MM.1S (cell line): ENCODE data around the gene ADNP2.

Experiments
- DNase-seq: peaks from one replicate; pipeline ENCODE4 v3.0.0-alpha.2; 2015
- H2AFZ ChIP-seq: fragments of 300-600 bp; sonication (generic); 2 replicates; pipeline ENCODE4 v1.6.0; 2016; ENCODE audit warnings: antibody characterized with exemption, low read length
- H3F3A ChIP-seq: fragments of 300-600 bp; sonication (generic); 2 replicates; pipeline ENCODE4 v1.6.1; 2016; ENCODE audit warnings: mild to moderate bottlenecking, antibody characterized with exemption, low read length, moderate library complexity, mixed read lengths; ENCODE audit not compliant: insufficient read depth
- H3K27ac ChIP-seq: fragments of 300-600 bp; sonication (generic); 2 replicates; pipeline ENCODE4 v1.5.1; 2016; ENCODE audit warnings: mild to moderate bottlenecking, low read length
- H3K27me3 ChIP-seq: fragments of 300-600 bp; sonication (generic); replicated peaks from 2 replicates; pipeline ENCODE4 v1.6.0; 2016; ENCODE audit warnings: low read length; ENCODE audit not compliant: insufficient read depth
- H3K36me3 ChIP-seq: fragments of 300-600 bp; sonication (generic); replicated peaks from 2 replicates; pipeline ENCODE4 v1.6.1; 2016; ENCODE audit warnings: mild to moderate bottlenecking, low read length, mixed read lengths; ENCODE audit not compliant: insufficient read depth
- H3K4me1 ChIP-seq: fragments of 300-600 bp; sonication (generic); 2 replicates; pipeline ENCODE4 v1.6.1; 2016; ENCODE audit warnings: low read length, mixed read lengths
- H3K4me2 ChIP-seq: fragments of 300-600 bp; sonication (generic); 2 replicates; pipeline ENCODE4 v1.6.0; 2016; ENCODE audit warnings: low read depth, low read length
- H3K4me3 ChIP-seq: fragments of 300-600 bp; sonication (generic); 2 replicates; pipeline ENCODE4 v1.5.1; 2016; ENCODE audit warnings: low read length, mixed read lengths
- H3K79me2 ChIP-seq: fragments of 300-600 bp; sonication (generic); 2 replicates; pipeline ENCODE4 v1.6.1; 2016; ENCODE audit warnings: mixed run types, low read length, mixed read lengths
- H3K9ac ChIP-seq: fragments of 300-600 bp; sonication (generic); 2 replicates; pipeline ENCODE4 v1.6.1; 2016; ENCODE audit warnings: low read length, mixed read lengths
- H3K9me2 ChIP-seq: fragments of 300-600 bp; sonication (generic); replicated peaks from 2 replicates; pipeline ENCODE4 v1.6.1; 2016; ENCODE audit warnings: mild to moderate bottlenecking, low read length, mixed read lengths; ENCODE audit not compliant: insufficient read depth
- H3K9me3 ChIP-seq: fragments of 300-600 bp; sonication (generic); replicated peaks from 2 replicates; pipeline ENCODE4 v1.6.1; 2016; ENCODE audit warnings: mild to moderate bottlenecking, low read length, mixed read lengths; ENCODE audit not compliant: insufficient read depth
- H4K20me1 ChIP-seq: fragments of 300-600 bp; sonication (generic); 2 replicates; pipeline ENCODE4 v1.6.1; 2016; ENCODE audit warnings: mild to moderate bottlenecking, low read length, moderate library complexity, mixed read lengths; ENCODE audit not compliant: insufficient read depth
- CTCF ChIP-seq: fragments of 300-600 bp; sonication (generic); IDR thresholded peaks from 2 replicates; pipeline ENCODE4 v1.5.1; 2016; ENCODE audit warnings: antibody characterized with exemption, low read length, mixed read lengths
- EZH2 ChIP-seq: fragments of 300-600 bp; sonication (generic); optimal IDR thresholded peaks from 2 replicates; pipeline ENCODE3; 2017; ENCODE audit warnings: low read depth, mild to moderate bottlenecking, antibody characterized with exemption, low read length, mixed read lengths
- EZH2phosphoT487 ChIP-seq: fragments of 300-600 bp; sonication (generic); IDR thresholded peaks from 2 replicates; pipeline ENCODE4 v1.6.1; 2018; ENCODE audit warnings: antibody characterized with exemption, low read length

The ADNP2 gene

GRCh38 chr18:80157708-80158343, 48.8 kb downstream of the ADNP2 start:
- Histone ChIP-seq H4K20me1 (no peaks in the 10 kb centered on the region), H3K27ac (no peak overlapping the region), H3K9me2 (no peaks in the 10 kb centered on the region), H3K79me2 (no peaks in the 10 kb centered on the region), H3K4me1 (no peaks in the 10 kb centered on the region), H3K36me3 (no peaks in the 10 kb centered on the region), H3K9ac (no peak overlapping the region), H3F3A (no peaks in the 10 kb centered on the region), H3K27me3 (no peaks in the 10 kb centered on the region), H2AFZ (no peak overlapping the region), H3K4me3 (no peak overlapping the region), H3K9me3 (no peaks in the 10 kb centered on the region), H3K4me2 (no peak overlapping the region)
- peak; percentile 27 for DNase-seq
- peak; percentile 76 for TF ChIP-seq CTCF
- no peak for TF ChIP-seq EZH2

- Histone ChIP-seq H4K20me1 (no peaks in the 10 kb centered on the region), H3K4me2 (no peak overlapping the region), H3K27ac (no peak overlapping the region), H3K9ac (no peak overlapping the region), H3K9me2 (no peaks in the 10 kb centered on the region), H2AFZ (no peak overlapping the region), H3K27me3 (no peaks in the 10 kb centered on the region), H3K36me3 (no peaks in the 10 kb centered on the region), H3K4me3 (no peak overlapping the region), H3K79me2 (no peaks in the 10 kb centered on the region), H3K9me3 (no peaks in the 10 kb centered on the region), H3F3A (no peaks in the 10 kb centered on the region), H3K4me1 (no peaks in the 10 kb centered on the region)
- DNase-seq = no peak
- TF ChIP-seq CTCF (no peak), EZH2phosphoT487 (no peak), EZH2 (no peak)
These were observed 49.3 kb downstream of the ADNP2 start for GRCh38 chr18:80158365-80158764.

GRCh38 chr18:80159713-80160636, 50.9 kb downstream of the ADNP2 start:
- no peaks in the 10 kb centered on the region for H3K4me1 ChIP-seq
- no peaks in the 10 kb centered on the region for H3F3A ChIP-seq
- TF ChIP-seq EZH2phosphoT487 (no peak), EZH2 (no peak), CTCF (no peak)
- H3K9ac ChIP-seq = no peak overlapping the region
- no peaks in the 10 kb centered on the region for H3K27me3 ChIP-seq
- no peak overlapping the region for H3K4me2 ChIP-seq
- no peak for DNase-seq
- H3K36me3 ChIP-seq = no peaks in the 10 kb centered on the region
- no peaks in the 10 kb centered on the region for H4K20me1 ChIP-seq
- H3K4me3 ChIP-seq = no peak overlapping the region
- H3K79me2 ChIP-seq = no peaks in the 10 kb centered on the region
- no peaks in the 10 kb centered on the region for H3K9me2 ChIP-seq
- no peaks in the 10 kb centered on the region for H3K9me3 ChIP-seq
- H3K27ac ChIP-seq = no peak overlapping the region
- H2AFZ ChIP-seq = no peak overlapping the region
